ENCODE results near the gene EID1.

Gene EID1

GRCh38 chr15:48876057-48876456 is 1.9 kb upstream of the EID1 start:
- no peak overlapping the region for H3K27ac Mint-ChIP-seq (ENCODE audit: low read depth)
- H3K4me1 Mint-ChIP-seq = peaks cover 24% of the 10 kb centered on the region
- H3K36me3 Mint-ChIP-seq (ENCODE audit: insufficient read depth) = peaks cover 11% of the 10 kb centered on the region
- ATAC-seq (replicated peaks; ENCODE audit: extremely low read depth, poor library complexity, severe bottlenecking) = no peak
- no peaks in the 10 kb centered on the region for H3K9me3 Mint-ChIP-seq
- DNase-seq (ENCODE audit: low spot score in 2 of 2) = no peak
- H3K4me3 Mint-ChIP-seq = no peak overlapping the region
- peaks cover 34% of the 10 kb centered on the region for H3K27me3 Mint-ChIP-seq

DNA sequence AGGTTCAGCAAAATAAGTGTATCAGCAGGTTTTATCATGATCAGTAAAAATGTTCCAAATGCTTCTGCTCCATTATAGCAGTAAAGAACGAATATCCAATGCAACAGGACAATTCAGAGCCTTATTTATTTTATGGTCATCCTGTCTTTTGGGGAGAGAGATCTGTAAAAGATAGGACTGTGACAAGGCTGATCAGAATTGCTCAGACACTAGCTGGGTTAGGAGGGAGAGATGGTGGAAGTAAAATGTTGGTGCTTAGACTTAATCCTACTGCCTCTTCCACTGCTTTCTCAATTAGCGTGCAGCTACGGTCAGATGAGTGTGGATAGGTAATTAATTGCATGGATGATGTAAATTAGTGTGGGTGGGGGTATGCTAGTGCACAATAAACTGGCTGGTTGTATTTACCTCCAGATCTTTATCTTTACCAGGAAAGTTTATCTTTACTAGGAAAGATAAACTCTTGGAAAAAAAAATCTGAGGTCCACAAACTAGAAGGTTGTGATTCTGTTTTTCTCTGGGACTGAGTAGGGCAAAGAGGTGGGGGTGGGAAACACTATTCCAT is 2.2 kb downstream of the EID1 start:
- H3K9me3 Mint-ChIP-seq = no peaks in the 10 kb centered on the region

DNA sequence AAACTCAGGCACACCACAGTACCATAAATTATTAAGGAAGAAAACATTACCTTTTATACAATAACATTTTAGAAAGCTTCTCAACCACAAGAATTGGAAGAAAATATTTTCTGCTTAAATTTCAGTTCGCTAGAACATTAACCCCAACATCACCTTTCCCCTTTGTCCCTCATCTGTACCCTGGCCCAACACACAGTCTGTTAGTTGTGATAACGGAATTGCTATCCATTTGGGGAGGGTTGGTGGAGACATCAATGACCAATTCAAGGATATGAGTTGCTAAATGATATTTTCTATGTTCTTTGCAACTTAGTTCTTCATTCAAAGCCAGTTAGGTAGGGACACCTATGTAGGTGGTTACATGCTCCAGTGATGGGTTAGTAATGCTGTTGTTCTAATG is 5.8 kb downstream of the EID1 start:
- Mint-ChIP-seq H3K27me3 (peaks cover 26% of the 10 kb centered on the region), H3K4me3 (no peak overlapping the region), H3K36me3 (ENCODE audit: insufficient read depth) (peaks cover under 1% of the 10 kb centered on the region), H3K27ac (ENCODE audit: low read depth) (no peak overlapping the region), H3K4me1 (peaks cover 10% of the 10 kb centered on the region), H3K9me3 (no peaks in the 10 kb centered on the region)
- ATAC-seq (replicated peaks; ENCODE audit: extremely low read depth, poor library complexity, severe bottlenecking) (no peak), DNase-seq (ENCODE audit: low spot score in 2 of 2) (no peak)

More for the DNA sequence above, 2.2 kb downstream of the EID1 start:
- no peak for ATAC-seq (replicated peaks; ENCODE audit: extremely low read depth, poor library complexity, severe bottlenecking)
- Mint-ChIP-seq H3K4me1 (peaks cover 24% of the 10 kb centered on the region), H3K36me3 (ENCODE audit: insufficient read depth) (peaks cover 11% of the 10 kb centered on the region), H3K4me3 (peak overlapping the region; percentile 96), H3K27ac (ENCODE audit: low read depth) (no peak overlapping the region), H3K27me3 (no peaks in the 10 kb centered on the region)
- DNase-seq (ENCODE audit: low spot score in 2 of 2) = no peak

DNA sequence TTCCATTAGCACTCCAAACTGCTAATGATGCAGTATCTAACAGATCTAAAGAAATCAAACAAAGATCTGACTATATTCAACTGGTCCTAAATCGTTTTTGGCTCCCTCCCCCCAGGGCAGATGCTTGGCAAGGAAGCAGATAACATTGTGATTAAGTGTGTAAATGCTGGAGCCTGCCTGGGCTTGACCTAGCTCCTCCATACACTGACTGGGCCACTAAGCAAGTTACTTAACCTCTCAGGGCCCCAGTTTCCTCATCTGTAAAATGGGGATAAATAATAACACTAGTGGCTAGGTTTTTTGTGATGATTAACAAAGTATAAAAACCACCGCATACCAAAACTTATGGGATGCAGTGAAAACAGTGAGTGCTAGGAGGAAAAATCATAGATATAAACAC is 9.2 kb downstream of the EID1 start:
- H3K36me3 Mint-ChIP-seq (ENCODE audit: insufficient read depth) = no peaks in the 10 kb centered on the region
- H3K27ac Mint-ChIP-seq (ENCODE audit: low read depth) = no peak overlapping the region
- no peak for ATAC-seq (replicated peaks; ENCODE audit: extremely low read depth, poor library complexity, severe bottlenecking)

GRCh38 chr15:48888191-48888590 is 10.3 kb downstream of the EID1 start:
- H3K4me3 Mint-ChIP-seq = no peak overlapping the region
- H3K27me3 Mint-ChIP-seq = peaks cover 63% of the 10 kb centered on the region
- H3K36me3 Mint-ChIP-seq (ENCODE audit: insufficient read depth) = no peaks in the 10 kb centered on the region
- no peak for ATAC-seq (replicated peaks; ENCODE audit: extremely low read depth, poor library complexity, severe bottlenecking)
- H3K4me1 Mint-ChIP-seq = no peaks in the 10 kb centered on the region
- H3K27ac Mint-ChIP-seq (ENCODE audit: low read depth) = no peak overlapping the region
- H3K9me3 Mint-ChIP-seq = no peaks in the 10 kb centered on the region
- no peak for DNase-seq (ENCODE audit: low spot score in 2 of 2)

More for the DNA sequence above, 9.2 kb downstream of the EID1 start:
- Mint-ChIP-seq H3K4me1 (no peaks in the 10 kb centered on the region), H3K9me3 (no peaks in the 10 kb centered on the region), H3K4me3 (no peak overlapping the region), H3K27me3 (peaks cover 52% of the 10 kb centered on the region)
- no peak for DNase-seq (ENCODE audit: low spot score in 2 of 2)

DNA sequence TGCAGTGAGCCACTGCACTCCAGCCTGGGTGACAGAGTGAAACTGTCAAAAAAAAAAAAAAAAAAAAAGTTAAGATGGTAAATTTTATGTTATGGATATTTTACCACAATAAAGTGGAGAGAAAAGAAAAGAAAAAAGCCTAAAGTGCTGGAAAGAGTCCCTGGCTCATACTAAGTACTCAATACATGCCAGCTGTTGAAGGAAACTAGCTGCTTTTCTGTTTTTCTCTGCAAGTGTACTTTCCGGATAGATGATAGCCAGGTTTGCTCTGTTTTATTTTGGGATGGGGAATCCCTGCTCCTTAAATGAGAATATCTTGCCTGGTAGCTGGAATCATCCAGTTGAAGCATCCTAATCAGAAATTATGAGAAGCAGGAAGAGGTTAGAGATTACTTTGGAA is 10.9 kb downstream of the EID1 start:
- Mint-ChIP-seq H3K4me3 (no peak overlapping the region), H3K9me3 (no peaks in the 10 kb centered on the region), H3K27ac (ENCODE audit: low read depth) (no peak overlapping the region), H3K27me3 (peaks cover 69% of the 10 kb centered on the region), H3K36me3 (ENCODE audit: insufficient read depth) (no peaks in the 10 kb centered on the region), H3K4me1 (no peaks in the 10 kb centered on the region)
- ATAC-seq (replicated peaks; ENCODE audit: extremely low read depth, poor library complexity, severe bottlenecking) (no peak), DNase-seq (ENCODE audit: low spot score in 2 of 2) (no peak)

GRCh38 chr15:48889925-48890324 is 12.0 kb downstream of the EID1 start:
- Mint-ChIP-seq H3K4me1 (no peaks in the 10 kb centered on the region), H3K4me3 (no peak overlapping the region), H3K9me3 (no peaks in the 10 kb centered on the region), H3K27me3 (peaks cover 80% of the 10 kb centered on the region), H3K36me3 (ENCODE audit: insufficient read depth) (no peaks in the 10 kb centered on the region), H3K27ac (ENCODE audit: low read depth) (no peak overlapping the region)
- no peak for DNase-seq (ENCODE audit: low spot score in 2 of 2)
- no peak for ATAC-seq (replicated peaks; ENCODE audit: extremely low read depth, poor library complexity, severe bottlenecking)

DNA sequence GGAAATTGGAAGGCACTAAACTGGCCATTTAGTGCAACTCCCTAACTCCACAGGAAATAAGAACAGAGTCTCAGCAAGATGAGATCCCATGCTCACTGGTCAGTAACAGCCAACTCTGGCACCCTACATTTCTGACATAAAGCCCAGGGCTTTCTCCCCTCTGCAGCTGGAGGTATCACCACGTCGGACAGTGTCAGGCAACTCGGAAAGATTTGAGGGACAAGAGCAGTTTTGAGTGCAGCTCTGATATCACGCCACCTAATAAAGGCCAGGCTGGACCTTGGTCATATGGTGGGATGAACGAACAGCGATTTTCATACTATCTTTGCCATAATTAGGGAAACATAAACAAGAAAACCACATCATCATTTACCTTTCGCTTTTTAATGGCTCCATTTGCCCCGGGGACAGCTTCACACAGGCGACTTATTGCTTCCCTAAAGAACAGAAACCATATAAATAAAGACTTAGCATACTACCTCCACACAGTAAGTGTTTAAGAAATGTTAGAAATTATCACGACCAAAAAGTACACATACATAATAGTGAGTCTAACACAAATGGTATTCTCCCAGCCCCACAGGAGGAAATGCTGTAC is 12.5 kb downstream of the EID1 start:
- ATAC-seq (replicated peaks; ENCODE audit: extremely low read depth, poor library complexity, severe bottlenecking) (no peak), DNase-seq (ENCODE audit: low spot score in 2 of 2) (no peak)
- Mint-ChIP-seq H3K9me3 (no peaks in the 10 kb centered on the region), H3K4me1 (no peaks in the 10 kb centered on the region), H3K36me3 (ENCODE audit: insufficient read depth) (no peaks in the 10 kb centered on the region), H3K27ac (ENCODE audit: low read depth) (no peak overlapping the region), H3K27me3 (peaks cover 85% of the 10 kb centered on the region), H3K4me3 (no peak overlapping the region)

DNA sequence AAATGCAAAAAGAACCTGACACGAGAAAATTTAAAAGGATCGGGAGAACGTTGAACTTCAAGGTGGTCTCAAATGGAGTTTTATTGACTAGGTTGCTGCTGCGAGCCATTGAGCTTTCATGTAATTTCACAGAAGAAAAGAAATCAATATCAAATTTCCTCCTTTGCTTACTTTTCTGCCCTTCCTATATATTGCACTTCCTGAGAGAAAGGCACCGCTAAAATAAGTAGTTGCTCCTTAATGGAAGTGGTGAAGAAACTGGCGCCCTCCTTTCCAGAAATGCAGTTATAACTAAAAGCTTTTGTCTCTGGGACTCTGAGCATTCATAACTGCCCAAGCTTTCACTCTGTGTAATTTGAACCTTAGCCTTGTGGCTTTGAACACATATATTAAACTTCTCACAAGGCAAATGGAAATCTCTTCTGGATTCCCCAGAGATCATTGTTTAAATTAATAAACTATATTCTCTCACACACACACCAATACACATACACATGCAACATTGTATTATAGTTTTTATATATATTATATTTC is 13.4 kb downstream of the EID1 start:
- DNase-seq (ENCODE audit: low spot score in 2 of 2) = no peak
- Mint-ChIP-seq H3K27ac (ENCODE audit: low read depth) (no peak overlapping the region), H3K4me1 (no peaks in the 10 kb centered on the region), H3K4me3 (no peak overlapping the region), H3K36me3 (ENCODE audit: insufficient read depth) (no peaks in the 10 kb centered on the region), H3K9me3 (no peaks in the 10 kb centered on the region), H3K27me3 (peaks cover 88% of the 10 kb centered on the region)
- no peak for ATAC-seq (replicated peaks; ENCODE audit: extremely low read depth, poor library complexity, severe bottlenecking)

DNA sequence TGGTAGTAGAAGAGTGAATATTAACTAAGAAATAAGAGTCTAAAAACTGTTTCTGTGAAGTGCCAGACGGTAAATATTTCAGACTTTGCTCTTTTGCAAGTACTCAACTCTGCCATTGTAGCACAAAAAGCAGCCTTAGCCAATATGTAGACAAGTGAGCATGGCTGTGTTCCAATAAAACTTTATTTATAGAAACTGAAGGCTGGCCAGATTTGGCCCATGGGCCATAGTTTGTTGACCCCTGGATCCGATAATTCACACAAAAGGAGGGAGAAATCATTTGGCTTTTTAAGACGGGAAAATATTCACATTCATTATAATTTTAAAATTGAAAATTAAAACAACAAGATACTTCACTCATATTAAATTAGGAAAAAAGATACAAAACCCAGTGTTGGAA is 15.4 kb downstream of the EID1 start:
- ATAC-seq (replicated peaks; ENCODE audit: extremely low read depth, poor library complexity, severe bottlenecking) (no peak), DNase-seq (ENCODE audit: low spot score in 2 of 2) (no peak)
- no peaks in the 10 kb centered on the region for H3K4me1 Mint-ChIP-seq
- no peaks in the 10 kb centered on the region for H3K36me3 Mint-ChIP-seq (ENCODE audit: insufficient read depth)
- peaks cover 88% of the 10 kb centered on the region for H3K27me3 Mint-ChIP-seq
- H3K27ac Mint-ChIP-seq (ENCODE audit: low read depth) = no peak overlapping the region
- no peak overlapping the region for H3K4me3 Mint-ChIP-seq
- H3K9me3 Mint-ChIP-seq = no peaks in the 10 kb centered on the region

DNA sequence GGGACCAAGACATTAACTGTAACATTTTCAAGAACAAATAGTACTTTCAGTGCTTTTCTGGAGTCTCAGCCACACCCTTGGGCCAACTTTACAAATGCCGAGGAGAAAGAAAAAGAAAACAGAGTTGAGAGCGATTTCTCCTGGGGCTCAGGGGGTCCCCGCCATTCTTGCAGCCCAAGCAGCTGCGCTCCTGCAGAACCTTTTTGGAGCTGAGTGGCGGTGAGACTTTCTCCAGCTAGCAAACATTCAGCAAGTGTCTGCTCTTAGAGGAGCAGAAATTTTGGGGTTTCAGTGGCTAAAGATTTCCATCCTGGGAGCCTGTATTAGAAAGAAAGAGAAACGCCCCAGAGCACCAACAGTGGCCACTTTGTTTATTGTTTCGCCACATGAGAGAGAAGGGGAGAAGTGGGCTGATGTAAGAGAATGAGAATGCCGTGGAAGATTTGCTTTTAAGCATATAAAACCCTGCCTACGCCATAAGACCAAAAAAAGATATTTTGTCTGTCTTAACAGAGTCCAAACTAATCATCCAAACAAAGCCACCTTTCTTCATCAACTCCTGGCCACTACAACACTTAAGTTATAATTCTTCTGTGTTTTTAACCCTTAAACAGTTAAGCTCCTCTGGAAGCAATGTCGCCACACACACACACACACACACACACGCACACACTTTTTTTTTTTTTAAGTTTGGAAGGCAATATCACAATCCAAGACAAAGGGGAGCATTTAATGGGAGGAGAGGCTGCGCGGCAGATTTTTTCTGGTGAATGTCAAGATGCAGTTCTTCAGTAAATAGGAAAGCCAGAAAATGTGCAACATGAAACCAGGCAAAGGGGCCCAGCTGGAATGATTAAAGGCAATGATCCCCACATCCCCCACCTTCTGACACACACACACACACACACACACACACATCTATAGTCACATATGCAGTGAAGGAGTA is 19.2 kb downstream of the EID1 start:
- Mint-ChIP-seq H3K27me3 (peaks cover 62% of the 10 kb centered on the region), H3K36me3 (ENCODE audit: insufficient read depth) (peaks cover 2% of the 10 kb centered on the region), H3K9me3 (no peaks in the 10 kb centered on the region), H3K4me3 (no peak overlapping the region), H3K27ac (ENCODE audit: low read depth) (no peak overlapping the region), H3K4me1 (no peaks in the 10 kb centered on the region)
- ATAC-seq (replicated peaks; ENCODE audit: extremely low read depth, poor library complexity, severe bottlenecking) = no peak
- no peak for DNase-seq (ENCODE audit: low spot score in 2 of 2)

DNA sequence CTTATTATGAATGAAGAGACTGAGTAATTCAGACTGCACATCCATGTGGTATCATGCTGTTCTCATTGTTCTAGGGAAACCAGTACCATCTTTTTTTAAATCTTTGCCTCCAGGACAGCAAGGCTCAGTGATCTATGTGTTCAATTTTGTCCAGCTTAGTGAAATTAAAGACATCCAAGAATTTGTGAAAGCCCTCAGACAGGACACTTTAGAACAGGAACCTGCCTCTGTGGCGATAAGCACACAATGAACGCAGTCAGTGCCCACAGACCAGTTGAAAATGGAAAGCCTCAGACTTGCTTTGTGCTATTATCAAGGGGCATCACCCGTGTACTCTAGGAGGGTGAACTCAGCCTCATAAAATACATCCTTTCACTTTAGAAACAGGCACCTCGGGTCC is 20.1 kb downstream of the EID1 start:
- Mint-ChIP-seq H3K27me3 (peaks cover 53% of the 10 kb centered on the region), H3K36me3 (ENCODE audit: insufficient read depth) (peaks cover 2% of the 10 kb centered on the region), H3K27ac (ENCODE audit: low read depth) (no peak overlapping the region), H3K9me3 (no peaks in the 10 kb centered on the region), H3K4me3 (no peak overlapping the region), H3K4me1 (no peaks in the 10 kb centered on the region)
- DNase-seq (ENCODE audit: low spot score in 2 of 2) (no peak), ATAC-seq (replicated peaks; ENCODE audit: extremely low read depth, poor library complexity, severe bottlenecking) (no peak)

All from central memory CD8-positive, alpha-beta T cell (primary cell).